ENCODE measurements around the gene RERE.

DNA sequence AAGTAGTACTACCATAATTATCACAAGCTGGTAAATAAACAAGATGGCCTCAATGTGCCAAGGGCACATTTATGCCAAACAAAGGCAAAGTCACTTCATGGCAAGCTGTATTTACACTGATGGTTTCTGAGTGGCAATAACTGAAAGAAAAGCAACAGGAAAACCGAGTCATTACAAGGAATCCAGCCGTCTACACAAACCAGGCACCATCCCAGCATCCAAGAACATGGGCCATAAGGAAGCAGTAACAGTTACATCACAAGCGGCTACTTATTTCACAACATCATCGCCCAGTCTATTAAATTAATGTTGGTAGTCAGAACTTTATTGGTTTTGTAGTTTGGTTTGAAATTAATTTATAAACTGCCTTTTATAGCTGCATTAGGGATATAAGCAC is 214.2 kb downstream of the RERE start:
- TF ChIP-seq POLR2AphosphoS5 (IDR thresholded peaks at IDR 0.05; ENCODE audit: low read depth, low read length) (no peak), POLR2A (IDR thresholded peaks at IDR 0.05; ENCODE audit: low read depth, low read length) (no peak), TAF1 (IDR thresholded peaks at IDR 0.05; ENCODE audit: borderline replicate concordance, low read depth, low read length) (no peak)
